Subcutaneous abdominal adipose tissue (tissue), 5 donors: ENCODE results near the gene NTM.

Experiments used
- H3K27ac ChIP-seq: one replicate; pipeline ENCODE4 v1.7.0; 2013; ENCODE audit warnings: low read depth, mild to moderate bottlenecking, inconsistent platforms, low read length, moderate library complexity
- H3K27me3 ChIP-seq, 5 donors: one replicate each; pipeline ENCODE4 v1.7.0; 2013; ENCODE audit warnings: low read length in 5 of 5, inconsistent platforms in 1 of 5; ENCODE audit not compliant: control insufficient read depth in 5 of 5, insufficient read depth in 4 of 5
- H3K36me3 ChIP-seq, 5 donors: one replicate each; pipeline ENCODE4 v1.7.0; 2013; ENCODE audit warnings: low read length in 5 of 5; ENCODE audit not compliant: control insufficient read depth in 5 of 5, insufficient read depth in 5 of 5
- H3K4me1 ChIP-seq, 5 donors: one replicate each; pipeline ENCODE4 v1.7.0; 2013; ENCODE audit warnings: low read length in 5 of 5, mild to moderate bottlenecking in 3 of 5, moderate library complexity in 1 of 5; ENCODE audit not compliant: control insufficient read depth in 5 of 5, insufficient read depth in 5 of 5
- H3K4me3 ChIP-seq, 5 donors: one replicate each; pipeline ENCODE4 v1.7.0; 2013; ENCODE audit warnings: low read length in 5 of 5, low read depth in 1 of 5
- H3K9ac ChIP-seq, 5 donors: one replicate each; pipeline ENCODE4 v1.7.0; 2013; ENCODE audit warnings: low read length in 5 of 5, mild to moderate bottlenecking in 4 of 5, moderate library complexity in 3 of 5
- H3K9me3 ChIP-seq, 5 donors: one replicate each; pipeline ENCODE4 v1.7.0; 2013; ENCODE audit warnings: low read length in 5 of 5; ENCODE audit not compliant: control insufficient read depth in 5 of 5
- donor health status: healthy.
- donor health status: healthy.
- donor health status: healthy.
- donor health status: healthy.
- donor health status: healthy.

NTM gene

DNA sequence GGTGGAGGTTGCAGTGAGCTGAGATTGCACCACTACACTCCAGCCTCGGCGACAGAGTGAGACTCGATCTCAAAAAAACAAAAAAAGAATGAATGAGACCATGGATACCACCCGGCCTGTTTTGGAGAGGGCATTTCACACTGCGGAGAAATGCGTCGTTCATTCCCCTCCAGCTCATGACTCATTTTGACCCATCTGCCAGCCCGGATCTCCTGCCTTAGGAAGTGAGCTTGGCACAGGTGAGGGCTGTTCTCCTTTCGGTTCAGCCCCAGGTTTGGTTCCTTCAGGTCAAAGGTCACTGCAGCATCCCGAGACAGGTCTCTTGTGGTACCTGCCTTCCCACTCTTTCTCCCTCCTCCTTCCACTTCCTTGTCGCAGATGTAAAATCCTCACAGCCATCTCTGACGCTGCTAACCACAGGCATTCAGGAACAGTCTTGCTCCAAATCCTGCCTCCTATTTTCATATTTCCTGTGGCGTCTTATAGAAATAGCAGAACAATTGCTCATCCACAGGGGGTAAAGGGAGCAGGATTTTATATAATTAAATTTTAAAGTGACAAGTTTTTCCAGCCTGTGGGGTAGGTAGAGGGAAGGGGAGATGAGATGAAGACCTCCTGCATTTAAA lies 517.9 kb downstream of the NTM start:
- Histone ChIP-seq H3K4me1 (peaks cover 0 to 11% (median 0%) of the 10 kb centered on the region in 5 donors), H3K27ac (no peak overlapping the region), H3K36me3 (no peaks in the 10 kb centered on the region), H3K4me3 (no peak overlapping the region), H3K9ac (no peak overlapping the region), H3K9me3 (no peaks in the 10 kb centered on the region), H3K27me3 (no peaks in the 10 kb centered on the region)

DNA sequence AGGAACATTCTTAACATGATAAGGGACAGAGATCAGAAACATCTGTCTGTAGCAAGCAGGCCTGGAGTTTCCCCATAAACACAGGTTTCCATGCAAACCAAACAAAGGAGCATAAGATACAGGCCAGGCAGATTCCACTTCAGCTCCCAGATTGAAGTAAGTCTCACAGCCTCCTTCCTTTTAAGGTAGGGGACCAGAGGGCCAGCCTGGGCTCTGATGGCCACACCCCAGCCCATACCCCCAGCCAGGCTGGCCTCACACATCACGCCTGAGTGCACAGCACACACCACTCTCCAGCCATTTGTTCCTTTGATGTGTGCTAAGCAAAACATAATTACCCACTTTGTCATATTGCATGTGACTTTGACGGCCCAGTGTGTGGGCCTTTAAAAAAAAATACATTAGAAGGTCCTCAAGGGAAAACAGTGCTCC lies 518.7 kb downstream of the NTM start:
- no peak overlapping the region for H3K4me3 ChIP-seq
- no peak overlapping the region for H3K27ac ChIP-seq
- H3K27me3 ChIP-seq, result no peaks in the 10 kb centered on the region
- H3K4me1 ChIP-seq, result peaks cover 0 to 11% (median 0%) of the 10 kb centered on the region in 5 donors
- no peaks in the 10 kb centered on the region for H3K9me3 ChIP-seq
- no peaks in the 10 kb centered on the region for H3K36me3 ChIP-seq
- no peak overlapping the region for H3K9ac ChIP-seq

DNA sequence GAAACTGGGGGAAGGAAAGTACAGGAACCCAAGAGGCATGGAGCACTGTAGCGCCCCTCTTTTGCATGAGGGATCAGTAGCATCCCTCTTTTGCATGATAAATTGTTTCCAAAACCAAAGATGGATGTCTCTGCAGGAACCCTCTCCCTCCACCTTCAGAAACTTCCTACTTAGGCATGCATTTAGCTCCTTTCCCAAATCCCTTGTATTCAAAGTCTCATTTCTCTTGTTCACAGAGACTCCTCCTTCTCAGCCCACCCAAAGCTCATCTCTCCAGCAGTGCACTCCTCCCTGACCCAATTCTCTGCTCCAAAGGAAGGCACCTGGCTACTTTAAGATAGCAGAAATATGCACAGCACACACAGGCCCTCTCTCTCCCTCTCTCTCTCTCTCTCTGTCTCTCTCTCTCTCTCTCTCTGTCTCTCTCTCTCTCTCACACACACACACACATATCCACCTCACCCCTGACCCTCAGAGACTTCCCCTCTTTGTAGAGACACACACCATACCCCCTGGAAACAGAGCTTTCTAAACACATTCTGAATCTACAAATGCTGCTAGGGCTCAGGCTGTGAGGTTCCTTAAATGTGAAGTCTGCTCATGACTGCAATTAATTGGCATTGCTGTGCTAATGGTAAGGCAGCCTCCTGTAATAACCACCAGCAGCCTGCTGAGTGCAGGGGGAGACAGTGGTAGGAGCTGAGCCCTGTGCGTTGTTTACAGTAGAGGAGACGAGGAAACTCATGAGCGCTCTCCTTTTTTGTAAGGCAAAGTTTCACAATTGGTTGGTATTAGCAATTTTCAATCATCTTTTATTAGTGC lies 519.6 kb downstream of the NTM start:
- no peak overlapping the region for H3K27ac ChIP-seq

DNA sequence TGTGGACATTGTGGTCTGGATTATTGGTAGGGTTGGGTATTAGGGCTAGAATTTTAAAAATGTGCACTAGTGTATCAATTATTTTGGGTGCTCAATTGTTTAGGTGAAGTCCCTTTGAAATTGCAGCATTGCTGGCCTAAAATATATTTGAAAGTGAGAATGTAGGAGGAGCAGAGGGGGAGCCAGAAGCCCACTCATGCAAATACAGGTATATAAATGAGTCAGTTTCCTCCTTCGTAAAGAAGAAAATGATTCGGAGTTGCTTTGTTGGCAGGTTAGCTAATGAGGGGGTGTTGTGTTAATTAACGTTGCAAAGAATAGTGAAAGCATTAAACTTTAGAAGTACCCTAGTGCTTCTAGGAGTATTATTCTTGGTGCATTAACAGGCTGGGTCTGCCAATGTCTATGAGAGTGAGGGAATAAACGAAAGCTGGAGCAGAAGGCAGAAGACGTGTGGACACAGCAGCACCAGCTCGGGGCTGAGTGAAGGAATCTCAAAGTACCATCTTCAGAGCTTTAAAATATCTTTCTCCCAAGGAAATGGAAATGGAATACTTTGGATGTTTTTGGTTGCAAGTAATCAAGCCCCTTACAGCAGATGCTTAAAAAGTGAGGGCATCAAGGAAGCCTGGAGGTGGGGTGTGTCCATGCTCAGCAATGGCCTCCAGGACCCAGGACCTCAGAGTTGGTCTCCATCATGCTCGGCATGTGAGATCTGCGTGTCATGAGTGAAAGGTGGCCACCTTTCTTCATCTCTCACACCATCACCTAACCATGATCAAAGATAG lies 522.9 kb downstream of the NTM start:
- Histone ChIP-seq H3K4me3 (no peak overlapping the region), H3K9me3 (peaks cover 0 to 3% (median 0%) of the 10 kb centered on the region in 5 donors), H3K27ac (no peak overlapping the region), H3K9ac (no peak overlapping the region), H3K36me3 (no peaks in the 10 kb centered on the region), H3K4me1 (peaks cover 0 to 12% (median 9%) of the 10 kb centered on the region in 5 donors), H3K27me3 (no peaks in the 10 kb centered on the region)

More for the DNA sequence above, 519.6 kb downstream of the NTM start:
- H3K9me3 ChIP-seq, result no peaks in the 10 kb centered on the region
- no peaks in the 10 kb centered on the region for H3K27me3 ChIP-seq
- no peak overlapping the region for H3K9ac ChIP-seq
- no peak overlapping the region for H3K4me3 ChIP-seq
- no peaks in the 10 kb centered on the region for H3K36me3 ChIP-seq
- peaks cover 0 to 15% (median 6%) of the 10 kb centered on the region in 5 donors for H3K4me1 ChIP-seq

DNA sequence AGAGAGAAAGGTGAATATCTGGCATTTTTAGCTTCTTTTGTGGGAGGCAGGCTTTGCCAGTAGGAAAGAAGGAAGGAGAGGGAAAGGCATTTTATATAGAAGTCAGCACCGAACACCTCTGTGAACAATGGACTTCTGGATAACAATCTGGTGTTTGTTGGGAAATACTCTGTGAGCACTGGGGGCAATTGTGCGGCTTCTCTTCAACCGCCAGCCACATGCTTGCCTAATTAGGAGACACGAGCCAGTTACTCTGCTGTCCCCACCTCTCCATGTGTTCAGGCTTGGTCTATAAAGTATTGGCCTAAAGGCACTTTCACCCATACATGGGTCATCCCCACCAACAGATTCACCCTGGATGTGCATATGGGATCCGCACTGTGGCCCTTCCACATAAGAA lies 523.6 kb downstream of the NTM start:
- Histone ChIP-seq H3K4me1 (peaks cover 0 to 12% (median 9%) of the 10 kb centered on the region in 5 donors), H3K9me3 (peaks cover 0 to 3% (median 0%) of the 10 kb centered on the region in 5 donors), H3K36me3 (no peaks in the 10 kb centered on the region), H3K4me3 (no peak overlapping the region), H3K27me3 (no peaks in the 10 kb centered on the region), H3K9ac (no peak overlapping the region), H3K27ac (no peak overlapping the region)

DNA sequence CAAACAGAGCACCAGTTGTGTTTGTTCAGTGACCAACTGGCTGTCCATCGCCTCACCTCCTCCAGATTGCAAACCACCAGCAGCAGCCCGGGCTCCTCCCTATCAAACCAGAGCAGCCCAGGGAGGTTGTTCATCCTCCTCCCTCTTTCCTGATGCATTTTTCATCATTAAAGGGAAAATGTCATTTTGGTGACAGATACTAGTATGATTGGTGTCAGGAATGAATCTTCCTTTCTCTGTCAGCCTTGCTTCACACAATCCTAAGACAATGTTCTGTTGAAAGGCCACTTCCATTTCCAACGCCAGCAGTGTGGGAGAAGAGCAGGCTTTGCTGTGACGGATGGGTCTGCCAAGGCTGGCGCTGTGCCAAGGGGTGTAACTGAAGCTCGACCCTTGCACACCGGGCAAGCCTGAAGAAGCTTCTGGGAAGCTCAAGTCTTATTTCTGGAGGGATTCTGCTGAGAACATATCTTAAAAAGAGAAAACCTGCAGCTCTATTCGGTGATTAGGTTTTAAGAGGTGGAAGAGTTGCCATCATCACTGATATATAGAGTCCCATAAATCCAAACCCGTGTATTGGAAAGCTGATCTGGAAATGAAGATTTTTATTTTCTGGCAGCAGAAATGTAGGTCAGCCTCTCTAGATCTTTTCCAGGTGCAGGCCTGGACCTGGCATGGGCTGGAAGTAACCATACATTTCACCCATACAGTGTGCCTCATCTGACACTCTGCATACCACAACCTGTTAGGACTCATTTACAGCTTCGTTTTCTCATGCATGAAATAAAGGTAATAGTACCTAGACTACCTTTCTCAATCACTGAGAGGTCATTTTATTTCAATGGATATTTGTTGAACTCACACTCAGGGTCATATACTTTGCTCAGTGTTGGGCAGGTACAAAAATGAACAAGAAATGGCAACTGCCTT lies 524.5 kb downstream of the NTM start:
- Histone ChIP-seq H3K4me1 (peaks cover 0 to 12% (median 4%) of the 10 kb centered on the region in 5 donors), H3K4me3 (no peak overlapping the region), H3K27ac (no peak overlapping the region), H3K9me3 (peaks cover 0 to 3% (median 0%) of the 10 kb centered on the region in 5 donors), H3K36me3 (no peaks in the 10 kb centered on the region), H3K9ac (no peak overlapping the region), H3K27me3 (no peaks in the 10 kb centered on the region)

DNA sequence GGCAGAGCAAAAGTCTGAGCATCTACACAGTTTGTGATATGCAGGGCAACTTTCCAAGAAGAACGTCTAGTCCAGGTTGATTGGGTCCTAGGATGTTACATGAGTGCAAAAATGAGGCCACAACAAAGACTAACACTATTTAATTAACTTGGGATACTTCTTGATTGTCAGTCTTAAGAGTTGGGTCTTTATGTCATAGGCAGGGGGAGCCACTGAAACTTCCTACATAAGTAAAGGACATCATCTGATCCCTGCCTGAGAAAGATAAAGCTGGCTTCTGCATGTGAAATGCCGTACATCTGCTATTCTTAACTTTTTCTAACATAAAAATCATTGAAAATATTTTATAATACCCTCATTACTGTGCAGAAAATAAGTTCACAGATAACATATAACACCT lies 525.5 kb downstream of the NTM start:
- Histone ChIP-seq H3K36me3 (no peaks in the 10 kb centered on the region), H3K27me3 (no peaks in the 10 kb centered on the region)

DNA sequence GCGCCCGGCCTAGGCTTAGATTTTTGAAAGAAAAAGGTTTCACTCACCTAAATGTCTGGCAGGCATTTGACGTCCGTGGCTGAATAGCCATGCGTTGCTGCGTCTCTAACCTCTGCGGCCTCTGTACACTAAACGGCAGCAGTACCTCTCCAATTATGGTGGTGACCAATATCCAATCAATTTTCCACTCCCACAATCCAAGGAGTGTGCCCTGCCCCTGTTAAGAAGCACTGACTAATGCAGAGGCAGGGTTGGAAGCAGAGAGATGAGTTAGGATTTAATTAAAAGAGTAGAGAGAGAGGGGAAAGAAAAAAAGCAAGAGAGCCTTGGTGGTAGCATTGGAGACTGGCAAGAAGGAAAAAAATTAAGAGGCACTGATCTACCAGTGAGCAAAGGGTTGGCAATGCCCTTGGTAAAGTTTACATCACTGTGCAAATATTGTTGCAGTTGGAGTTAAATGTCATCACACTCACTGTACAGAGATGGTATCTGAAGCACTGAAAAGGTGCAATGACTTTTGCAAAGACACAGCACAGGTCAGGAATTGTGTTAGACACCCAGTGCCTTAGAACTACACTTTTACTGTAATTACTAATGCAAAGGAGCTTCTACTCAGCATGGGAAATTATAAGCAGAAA lies 526.7 kb downstream of the NTM start:
- no peak overlapping the region for H3K27ac ChIP-seq
- no peaks in the 10 kb centered on the region for H3K27me3 ChIP-seq
- H3K9ac ChIP-seq, result no peak overlapping the region
- peaks cover 0 to 13% (median 4%) of the 10 kb centered on the region in 5 donors for H3K4me1 ChIP-seq
- H3K4me3 ChIP-seq, result no peak overlapping the region
- peaks cover 0 to 3% (median 0%) of the 10 kb centered on the region in 5 donors for H3K9me3 ChIP-seq
- H3K36me3 ChIP-seq, result no peaks in the 10 kb centered on the region

More for the DNA sequence above, 525.5 kb downstream of the NTM start:
- no peak overlapping the region for H3K27ac ChIP-seq
- no peak overlapping the region for H3K9ac ChIP-seq
- peaks cover 0 to 13% (median 4%) of the 10 kb centered on the region in 5 donors for H3K4me1 ChIP-seq
- H3K9me3 ChIP-seq, result peaks cover 0 to 3% (median 0%) of the 10 kb centered on the region in 5 donors
- no peak overlapping the region for H3K4me3 ChIP-seq

DNA sequence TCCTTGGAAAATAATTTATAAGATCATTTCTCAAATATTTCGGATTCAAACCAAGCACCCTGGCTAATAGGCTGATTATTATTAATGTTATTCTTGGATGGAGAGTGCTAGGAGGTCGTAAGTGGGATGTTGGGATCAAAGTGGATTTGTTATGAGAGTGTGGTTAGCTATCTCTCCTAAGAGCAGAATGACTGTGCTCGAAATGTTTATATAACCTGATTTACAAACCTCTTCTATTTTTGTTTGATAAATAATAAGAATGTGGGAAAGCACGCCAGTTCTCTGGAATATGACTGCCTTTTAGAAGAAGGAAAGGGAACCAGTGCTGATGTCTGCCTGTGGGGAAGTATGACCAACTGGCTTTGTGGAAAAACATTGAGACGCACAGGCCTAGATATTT lies 527.5 kb downstream of the NTM start:
- no peaks in the 10 kb centered on the region for H3K36me3 ChIP-seq
- peaks cover 0 to 13% (median 4%) of the 10 kb centered on the region in 5 donors for H3K4me1 ChIP-seq
- H3K4me3 ChIP-seq, result no peak overlapping the region
- no peaks in the 10 kb centered on the region for H3K27me3 ChIP-seq
- no peak overlapping the region for H3K27ac ChIP-seq
- H3K9me3 ChIP-seq, result peaks cover 0 to 3% (median 0%) of the 10 kb centered on the region in 5 donors
- H3K9ac ChIP-seq, result no peak overlapping the region
